IPS-15b (cell line): ENCODE measurements around the gene COPG2.
"Not testable (repeated sequence)": the region's sequence is repeated elsewhere in the genome, so short reads cannot be mapped to it uniquely, and the experiment has no call there.

ENCODE experiments used
- H3K27me3 ChIP-seq: one replicate; pipeline ENCODE4 v1.6.1; 2013; ENCODE audit warnings: low read length; ENCODE audit not compliant: control insufficient read depth, insufficient read depth
- H3K36me3 ChIP-seq: one replicate; pipeline ENCODE4 v1.6.1; 2013; ENCODE audit warnings: low read length; ENCODE audit not compliant: control insufficient read depth, insufficient read depth
- H3K4me1 ChIP-seq: one replicate; pipeline ENCODE4 v1.6.1; 2013; ENCODE audit warnings: mild to moderate bottlenecking, low read length; ENCODE audit not compliant: control insufficient read depth, insufficient read depth
- H3K4me3 ChIP-seq: one replicate; pipeline ENCODE4 v1.5.1; 2013; ENCODE audit warnings: low read depth, low read length
- H3K9ac ChIP-seq: one replicate; pipeline ENCODE4 v1.6.1; 2013; ENCODE audit warnings: low read depth, mild to moderate bottlenecking, low read length
- H3K9me3 ChIP-seq: one replicate; pipeline ENCODE4 v1.6.1; 2013; ENCODE audit warnings: mild to moderate bottlenecking, low read length; ENCODE audit not compliant: control insufficient read depth, insufficient read depth

COPG2 gene

DNA sequence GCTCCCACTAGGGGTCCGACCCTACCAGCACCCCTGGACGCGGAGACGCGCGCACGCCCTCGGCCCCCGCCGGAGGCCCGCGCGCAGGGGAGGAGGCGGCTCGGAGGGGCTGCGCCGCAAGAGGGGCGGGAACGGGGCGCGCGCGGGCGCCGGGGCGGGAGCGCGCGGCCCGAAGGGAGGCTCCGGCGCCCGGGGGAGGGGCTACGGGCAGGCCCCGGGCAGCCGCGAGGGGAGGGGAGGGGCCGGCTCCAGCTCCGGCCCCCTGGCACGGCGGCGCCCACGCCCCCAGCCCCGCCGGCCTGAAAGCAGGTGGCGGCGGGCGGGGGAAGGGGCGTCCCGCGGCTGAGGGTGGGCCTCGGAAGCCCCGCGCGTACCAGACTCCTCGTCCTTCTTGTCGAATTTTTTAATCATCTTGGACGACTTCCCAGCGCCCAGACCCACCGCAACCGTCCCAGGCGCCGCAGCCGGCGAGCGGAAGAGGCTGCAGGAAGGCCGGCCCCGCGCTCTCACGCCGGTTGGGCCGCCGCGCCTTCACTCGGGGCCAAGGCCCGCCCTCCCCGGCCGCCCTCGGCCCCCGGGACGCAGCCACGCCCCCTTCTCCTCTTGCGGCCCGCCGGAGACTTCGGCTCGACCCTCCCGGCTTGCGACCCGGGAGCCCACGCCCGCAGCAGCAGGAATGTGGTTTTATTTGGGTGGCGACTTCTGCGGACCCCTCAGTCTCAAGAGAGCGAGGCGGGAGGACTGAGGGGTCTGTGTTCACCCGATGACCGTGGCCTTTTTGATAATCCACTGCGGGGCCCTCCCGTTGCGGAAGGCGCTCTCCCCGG is at the start of gene COPG2:
Gene COPG2, minus strand, starts transcription at position 491 of the 827 bp plus-strand sequence. Its CDS starts 80 bp downstream, at position 411.
- Histone ChIP-seq H3K9ac (no peak within 1 kb of the TSS), H3K27me3 (peaks cover 10% of the 10 kb centered on the region)

DNA sequence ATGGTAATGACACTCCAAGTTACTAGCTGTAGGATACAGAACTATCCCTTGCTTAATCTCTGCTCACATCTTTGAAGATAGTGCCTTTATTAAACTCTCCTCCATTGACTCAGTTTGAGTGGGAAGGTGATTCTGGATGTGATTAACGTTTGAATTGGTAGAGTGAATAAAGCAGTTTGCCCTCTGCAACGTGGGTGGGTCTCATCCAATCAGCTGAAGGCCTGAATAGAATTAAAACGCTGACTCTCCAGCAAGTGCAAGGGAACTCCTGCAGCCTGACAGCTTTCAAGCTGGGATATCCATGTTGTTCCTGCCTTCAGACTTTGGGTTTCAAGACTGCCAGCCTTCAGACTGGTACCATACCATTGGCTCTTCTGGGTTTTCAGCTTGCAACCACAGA is 43.9 kb upstream of the COPG2 start:
- Histone ChIP-seq H3K27me3 (no peaks in the 10 kb centered on the region), H3K9me3 (no peaks in the 10 kb centered on the region), H3K36me3 (no peaks in the 10 kb centered on the region), H3K4me3 (no peak overlapping the region), H3K9ac (no peak overlapping the region), H3K4me1 (no peaks in the 10 kb centered on the region)

More for the DNA sequence above, at the start of gene COPG2:
- Histone ChIP-seq H3K4me3 (peak within 1 kb of the TSS; percentile 91), H3K4me1 (peaks cover 4% of the 10 kb centered on the region), H3K36me3 (no peaks in the 10 kb centered on the region), H3K9me3 (no peaks in the 10 kb centered on the region)

- no peaks in the 10 kb centered on the region for H3K9me3 ChIP-seq
- no peak overlapping the region for H3K4me3 ChIP-seq
- H3K4me1 ChIP-seq = no peaks in the 10 kb centered on the region
- H3K36me3 ChIP-seq = no peaks in the 10 kb centered on the region
- H3K27me3 ChIP-seq = no peaks in the 10 kb centered on the region
- no peak overlapping the region for H3K9ac ChIP-seq
These were observed 40.2 kb upstream of the COPG2 start for GRCh38 chr7:130708766-130709165.

GRCh38 chr7:130708001-130708400 is 39.5 kb upstream of the COPG2 start:
- Histone ChIP-seq H3K9me3 (no peaks in the 10 kb centered on the region), H3K27me3 (no peaks in the 10 kb centered on the region), H3K4me3 (no peak overlapping the region), H3K4me1 (no peaks in the 10 kb centered on the region), H3K9ac (no peak overlapping the region), H3K36me3 (no peaks in the 10 kb centered on the region)

GRCh38 chr7:130703851-130704250 is 35.3 kb upstream of the COPG2 start:
- H3K9me3 ChIP-seq = no peaks in the 10 kb centered on the region
- H3K27me3 ChIP-seq = no peaks in the 10 kb centered on the region
- H3K9ac ChIP-seq = no peak overlapping the region
- H3K36me3 ChIP-seq = no peaks in the 10 kb centered on the region
- H3K4me1 ChIP-seq = no peaks in the 10 kb centered on the region
- no peak overlapping the region for H3K4me3 ChIP-seq

GRCh38 chr7:130701650-130702049 is 33.1 kb upstream of the COPG2 start:
- H3K4me1 ChIP-seq = no peaks in the 10 kb centered on the region
- no peaks in the 10 kb centered on the region for H3K27me3 ChIP-seq
- no peaks in the 10 kb centered on the region for H3K36me3 ChIP-seq
- no peaks in the 10 kb centered on the region for H3K9me3 ChIP-seq
- no peak overlapping the region for H3K4me3 ChIP-seq
- H3K9ac ChIP-seq = no peak overlapping the region

- Histone ChIP-seq H3K9ac (no peak overlapping the region), H3K4me3 (no peak overlapping the region), H3K9me3 (no peaks in the 10 kb centered on the region), H3K36me3 (no peaks in the 10 kb centered on the region), H3K4me1 (no peaks in the 10 kb centered on the region), H3K27me3 (no peaks in the 10 kb centered on the region)
These were observed 32.2 kb upstream of the COPG2 start for GRCh38 chr7:130700760-130701159.

DNA sequence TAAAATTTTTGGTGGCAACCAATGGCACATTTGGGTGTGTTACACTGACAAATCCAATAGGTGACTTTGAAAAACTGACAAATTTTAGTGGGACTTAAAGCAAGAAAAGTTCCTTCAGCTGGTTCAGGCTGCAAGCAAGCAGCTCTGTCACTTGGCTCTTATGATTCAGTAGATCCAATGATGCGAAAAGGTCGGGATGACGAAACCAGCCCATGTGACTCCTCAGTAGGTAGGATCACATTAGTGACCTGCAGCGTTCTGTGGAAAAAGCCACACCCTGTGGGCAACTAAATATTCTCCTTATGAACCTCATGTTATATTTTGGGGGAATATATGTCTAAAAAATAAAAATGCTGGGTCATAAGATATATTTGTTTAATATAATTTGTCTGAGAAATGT is 31.1 kb upstream of the COPG2 start:
- Histone ChIP-seq H3K9me3 (no peaks in the 10 kb centered on the region), H3K36me3 (no peaks in the 10 kb centered on the region), H3K4me1 (no peaks in the 10 kb centered on the region), H3K4me3 (no peak overlapping the region), H3K27me3 (no peaks in the 10 kb centered on the region), H3K9ac (no peak overlapping the region)

DNA sequence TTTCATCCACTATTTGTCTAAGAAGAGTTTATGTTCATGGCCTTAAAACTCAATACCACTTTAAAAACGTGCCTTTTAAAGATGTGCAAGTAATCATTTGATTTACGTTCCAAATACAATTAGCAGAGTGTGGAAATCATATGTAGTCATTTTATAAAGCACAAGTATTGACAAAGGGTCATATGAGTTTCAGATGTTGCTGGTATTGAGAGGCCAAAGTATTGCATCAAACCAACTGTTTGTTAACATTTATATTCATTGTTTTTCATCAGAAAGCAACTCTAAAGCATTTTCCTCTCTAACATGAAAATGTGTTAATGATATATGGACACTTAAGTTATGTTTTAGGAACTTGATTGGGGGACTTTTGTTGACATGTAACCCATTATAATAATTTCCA is 29.3 kb upstream of the COPG2 start:
- H3K9ac ChIP-seq = no peak overlapping the region
- no peak overlapping the region for H3K4me3 ChIP-seq
- no peaks in the 10 kb centered on the region for H3K4me1 ChIP-seq
- no peaks in the 10 kb centered on the region for H3K27me3 ChIP-seq
- no peaks in the 10 kb centered on the region for H3K36me3 ChIP-seq
- no peaks in the 10 kb centered on the region for H3K9me3 ChIP-seq

DNA sequence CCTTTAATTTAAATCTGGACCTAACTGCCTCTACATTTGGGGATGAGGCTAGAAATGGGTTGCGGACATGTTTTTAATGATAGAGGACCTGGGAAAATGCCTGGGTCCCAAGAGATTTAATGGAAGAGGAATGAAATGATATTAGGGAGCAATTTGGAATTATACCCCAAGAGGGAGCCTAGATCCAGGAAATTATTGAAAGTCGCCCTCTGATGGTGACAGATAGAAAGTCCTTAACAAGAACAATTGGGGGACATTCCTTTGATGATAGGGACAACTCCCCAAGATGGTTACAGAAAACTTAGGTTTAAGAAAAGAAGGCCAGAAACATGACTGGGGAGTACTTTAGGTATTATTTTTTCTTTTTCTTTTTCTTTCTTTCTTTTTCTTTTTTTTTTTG is 27.3 kb upstream of the COPG2 start:
- Histone ChIP-seq H3K36me3 (no peaks in the 10 kb centered on the region), H3K27me3 (no peaks in the 10 kb centered on the region)

GRCh38 chr7:130692396-130692795 is 23.8 kb upstream of the COPG2 start:
- not testable (repeated sequence) for H3K4me1 ChIP-seq, H3K27me3 ChIP-seq, H3K36me3 ChIP-seq, H3K9me3 ChIP-seq, H3K9ac ChIP-seq, H3K4me3 ChIP-seq

More for the DNA sequence above, 27.3 kb upstream of the COPG2 start:
- H3K4me1 ChIP-seq = no peaks in the 10 kb centered on the region
- H3K9me3 ChIP-seq = no peaks in the 10 kb centered on the region
- H3K9ac ChIP-seq = no peak overlapping the region
- H3K4me3 ChIP-seq = no peak overlapping the region

- H3K36me3 ChIP-seq = no peaks in the 10 kb centered on the region
- H3K4me1 ChIP-seq = no peaks in the 10 kb centered on the region
- no peak overlapping the region for H3K9ac ChIP-seq
- H3K9me3 ChIP-seq = no peaks in the 10 kb centered on the region
- no peaks in the 10 kb centered on the region for H3K27me3 ChIP-seq
- no peak overlapping the region for H3K4me3 ChIP-seq
These were observed 21.1 kb upstream of the COPG2 start for GRCh38 chr7:130689683-130690082.
